ENCODE results near the gene FOXL3.
A peak's percentile ranks its signal among the peaks of the same experiment; 100 is the strongest.

The FOXL3 gene

DNA sequence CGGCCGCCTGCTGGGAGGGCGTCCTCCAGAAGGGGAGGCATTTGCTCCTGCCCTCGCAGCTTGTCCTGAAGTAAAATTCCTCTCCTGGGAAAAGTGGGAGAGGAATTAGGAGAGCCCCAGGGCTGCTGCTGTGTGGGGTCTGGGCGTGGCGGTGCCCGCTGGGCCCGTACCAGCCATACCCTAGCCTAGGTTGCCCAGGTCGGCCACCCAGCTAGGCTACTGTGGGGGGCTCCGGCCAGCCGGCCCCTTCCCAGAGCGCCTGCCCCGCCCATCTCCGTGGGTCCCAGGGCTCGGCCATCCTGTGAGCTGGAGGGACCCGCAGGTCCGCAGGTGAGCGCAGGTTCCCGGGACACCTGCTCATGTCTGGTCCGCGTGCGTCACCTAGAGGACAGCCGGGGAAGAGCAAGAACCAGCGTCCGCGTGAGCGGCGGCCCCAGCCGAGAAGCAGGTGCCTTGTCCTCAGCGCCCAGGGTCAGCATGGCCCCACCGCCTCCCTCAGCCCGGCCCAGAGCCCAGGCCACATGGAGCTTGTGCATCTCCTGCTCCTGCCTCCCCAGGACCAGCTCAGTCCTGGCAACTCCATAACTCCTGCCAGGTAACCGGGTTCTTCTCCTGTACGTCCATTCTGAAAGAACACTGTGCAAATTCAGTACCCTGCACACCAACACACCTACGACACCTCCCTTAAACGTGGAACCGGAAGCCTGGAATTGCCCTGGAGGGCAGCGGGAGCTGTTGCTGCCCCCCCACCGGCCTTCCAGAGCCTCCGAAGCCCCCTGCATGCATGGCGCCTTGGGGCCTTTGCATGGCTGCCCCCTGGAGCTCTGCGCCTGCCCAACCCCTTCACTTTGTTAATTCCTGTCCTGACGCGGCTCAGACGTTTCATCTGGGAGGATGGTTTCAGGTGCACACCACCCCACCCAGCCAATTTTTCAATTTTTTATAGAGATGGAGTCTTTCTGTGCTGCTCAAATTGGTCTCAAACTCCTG, 22.8 kb upstream of the FOXL3 start:
- no peaks in the 10 kb centered on the region for H3K36me3 ChIP-seq
- H3K27ac ChIP-seq = no peak overlapping the region
- DNase-seq = peak; percentile 84
- peaks cover 16% of the 10 kb centered on the region for H3K27me3 ChIP-seq (ENCODE audit: insufficient read depth, low read depth, severe bottlenecking)
- H3K4me3 ChIP-seq (ENCODE audit: low read depth, low read length) = no peak overlapping the region
- peaks cover 12% of the 10 kb centered on the region for H3K9me3 ChIP-seq (ENCODE audit: severe bottlenecking)
- TF ChIP-seq, protein P1, sequence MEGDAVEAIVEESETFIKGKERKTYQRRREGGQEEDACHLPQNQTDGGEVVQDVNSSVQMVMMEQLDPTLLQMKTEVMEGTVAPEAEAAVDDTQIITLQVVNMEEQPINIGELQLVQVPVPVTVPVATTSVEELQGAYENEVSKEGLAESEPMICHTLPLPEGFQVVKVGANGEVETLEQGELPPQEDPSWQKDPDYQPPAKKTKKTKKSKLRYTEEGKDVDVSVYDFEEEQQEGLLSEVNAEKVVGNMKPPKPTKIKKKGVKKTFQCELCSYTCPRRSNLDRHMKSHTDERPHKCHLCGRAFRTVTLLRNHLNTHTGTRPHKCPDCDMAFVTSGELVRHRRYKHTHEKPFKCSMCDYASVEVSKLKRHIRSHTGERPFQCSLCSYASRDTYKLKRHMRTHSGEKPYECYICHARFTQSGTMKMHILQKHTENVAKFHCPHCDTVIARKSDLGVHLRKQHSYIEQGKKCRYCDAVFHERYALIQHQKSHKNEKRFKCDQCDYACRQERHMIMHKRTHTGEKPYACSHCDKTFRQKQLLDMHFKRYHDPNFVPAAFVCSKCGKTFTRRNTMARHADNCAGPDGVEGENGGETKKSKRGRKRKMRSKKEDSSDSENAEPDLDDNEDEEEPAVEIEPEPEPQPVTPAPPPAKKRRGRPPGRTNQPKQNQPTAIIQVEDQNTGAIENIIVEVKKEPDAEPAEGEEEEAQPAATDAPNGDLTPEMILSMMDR (IDR thresholded peaks at IDR 0.05; ENCODE audit: low read depth, low read length) = peak; percentile 98

DNA sequence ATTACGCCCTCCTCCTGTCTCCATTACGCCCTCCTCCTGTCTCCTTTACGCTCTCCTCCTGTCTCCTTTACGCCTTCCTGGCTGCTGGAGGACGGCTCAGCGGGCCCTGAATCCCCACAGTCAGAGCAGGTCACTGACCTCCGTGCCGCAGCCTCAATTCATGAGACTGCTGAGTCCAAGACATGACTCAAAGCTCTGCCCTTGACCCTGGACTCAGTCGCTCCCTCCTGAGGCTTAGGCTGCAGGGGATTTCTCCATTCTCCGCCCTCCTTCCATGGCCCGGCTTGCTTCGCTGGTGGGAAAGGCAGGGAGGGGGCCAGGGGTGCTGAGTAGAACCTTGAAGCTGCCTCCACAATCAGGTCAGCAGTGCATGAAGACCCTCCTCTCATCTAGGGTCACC, 21.0 kb upstream of the FOXL3 start:
- Histone ChIP-seq H3K27ac (no peak overlapping the region), H3K36me3 (no peaks in the 10 kb centered on the region), H3K27me3 (ENCODE audit: insufficient read depth, low read depth, severe bottlenecking) (peaks cover 16% of the 10 kb centered on the region), H3K9me3 (ENCODE audit: severe bottlenecking) (peaks cover 16% of the 10 kb centered on the region), H3K4me3 (ENCODE audit: low read depth, low read length) (no peak overlapping the region)
- no peak for DNase-seq
- TF ChIP-seq, protein P1 (IDR thresholded peaks at IDR 0.05; ENCODE audit: low read depth, low read length) = no peak

DNA sequence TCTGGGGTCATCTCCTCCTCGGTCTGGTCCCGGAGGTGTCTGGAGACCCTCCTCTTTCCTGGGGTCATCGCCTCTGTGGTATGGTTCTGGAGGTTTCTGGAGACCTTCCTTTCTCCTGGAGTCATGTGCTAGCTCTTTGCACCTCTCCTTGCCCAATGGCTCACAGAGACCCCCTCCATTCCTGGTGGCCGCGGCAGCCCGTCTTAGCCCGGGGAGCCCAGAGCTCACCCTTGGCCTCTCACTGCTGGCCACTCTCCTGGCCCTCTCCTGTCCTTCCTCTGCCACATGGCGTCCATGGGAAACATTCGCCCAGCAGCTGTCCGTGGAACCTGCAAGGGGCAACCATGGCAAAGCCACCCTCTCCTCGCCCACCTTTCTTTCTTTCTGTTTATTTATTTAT, 20.2 kb upstream of the FOXL3 start:
- no peaks in the 10 kb centered on the region for H3K36me3 ChIP-seq
- TF ChIP-seq, protein P1 (IDR thresholded peaks at IDR 0.05; ENCODE audit: low read depth, low read length) = no peak
- no peak for DNase-seq

DNA sequence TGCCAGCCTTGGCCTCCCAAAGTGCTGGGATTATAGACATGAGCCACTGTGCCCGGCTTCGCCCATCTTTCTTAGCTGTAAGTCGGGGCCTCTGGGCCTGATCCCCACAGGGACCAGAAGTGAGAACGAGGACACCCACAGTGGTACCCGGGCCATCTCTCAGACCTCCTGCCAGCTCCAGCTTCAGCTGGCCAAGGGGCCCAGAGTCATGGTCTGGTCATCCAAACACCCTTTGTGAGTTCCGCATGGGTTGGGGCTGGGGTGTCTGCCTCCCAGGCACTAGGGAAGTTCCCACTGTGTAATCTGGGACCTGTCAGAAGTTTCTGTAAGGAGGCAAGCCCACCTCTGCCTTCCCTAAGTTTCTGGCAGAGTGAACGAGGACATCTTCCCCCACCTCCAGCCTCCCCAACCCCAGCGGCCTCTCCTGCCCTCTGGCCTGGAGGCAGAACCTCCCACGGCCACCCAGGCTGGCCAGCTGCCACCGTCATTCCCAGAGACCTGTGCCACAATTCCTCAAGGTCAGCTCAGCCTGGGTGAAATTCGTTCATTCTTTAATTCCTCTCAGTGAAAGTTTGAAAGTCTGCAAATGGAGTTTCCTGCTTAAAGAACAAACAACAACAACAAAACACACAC, 19.5 kb upstream of the FOXL3 start:
- H3K4me3 ChIP-seq (ENCODE audit: low read depth, low read length) = no peak overlapping the region
- no peak overlapping the region for H3K27ac ChIP-seq
- peaks cover 16% of the 10 kb centered on the region for H3K27me3 ChIP-seq (ENCODE audit: insufficient read depth, low read depth, severe bottlenecking)
- no peak for DNase-seq
- TF ChIP-seq, protein P1 (IDR thresholded peaks at IDR 0.05; ENCODE audit: low read depth, low read length) = no peak
- no peaks in the 10 kb centered on the region for H3K36me3 ChIP-seq
- H3K9me3 ChIP-seq (ENCODE audit: severe bottlenecking) = peaks cover 16% of the 10 kb centered on the region

More for the DNA sequence above, 20.2 kb upstream of the FOXL3 start:
- Histone ChIP-seq H3K9me3 (ENCODE audit: severe bottlenecking) (peaks cover 15% of the 10 kb centered on the region), H3K4me3 (ENCODE audit: low read depth, low read length) (no peak overlapping the region), H3K27ac (no peak overlapping the region), H3K27me3 (ENCODE audit: insufficient read depth, low read depth, severe bottlenecking) (peaks cover 16% of the 10 kb centered on the region)

DNA sequence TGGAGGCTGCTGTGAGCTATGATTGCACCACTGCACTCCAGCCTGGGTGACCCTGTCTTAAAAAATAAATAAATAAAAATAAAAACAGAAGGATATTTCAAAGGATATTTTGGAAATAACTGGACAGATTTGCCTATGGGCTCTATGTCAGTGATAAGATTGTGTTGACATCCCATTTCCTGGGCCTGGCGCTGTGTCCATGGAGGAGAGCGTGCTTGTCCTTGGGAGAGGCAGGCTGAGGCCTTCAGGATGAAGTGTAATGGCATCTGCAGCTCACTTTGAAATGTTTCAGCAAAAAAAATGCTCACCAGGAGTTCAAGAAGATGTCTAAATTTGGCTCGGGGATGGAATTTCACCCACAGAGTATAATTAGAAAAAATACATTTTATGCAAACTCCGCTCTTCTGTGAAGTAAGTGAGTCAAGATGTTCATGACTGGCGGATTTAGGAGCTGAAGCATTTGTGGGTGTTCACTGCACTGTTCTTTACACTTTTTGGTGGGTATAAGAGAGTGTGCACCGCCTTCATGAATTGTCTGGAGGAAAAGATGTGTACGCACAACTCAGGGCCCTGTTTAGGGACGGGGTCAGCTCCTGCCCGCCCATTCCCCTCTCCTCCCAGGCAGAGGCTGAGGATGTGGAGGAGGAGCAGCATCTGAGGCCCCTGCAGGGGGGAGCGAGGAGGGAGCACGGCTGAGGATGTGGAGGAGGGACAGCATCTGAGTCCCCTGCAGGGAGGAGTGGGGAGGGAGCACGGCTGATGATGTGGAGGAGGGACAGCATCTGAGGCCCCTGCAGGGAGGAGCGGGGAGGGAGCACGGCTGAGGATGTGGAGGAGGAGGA, 18.5 kb upstream of the FOXL3 start:
- no peak for DNase-seq
- no peak overlapping the region for H3K4me3 ChIP-seq (ENCODE audit: low read depth, low read length)
- H3K9me3 ChIP-seq (ENCODE audit: severe bottlenecking) = peaks cover 25% of the 10 kb centered on the region
- no peaks in the 10 kb centered on the region for H3K36me3 ChIP-seq
- no peak overlapping the region for H3K27ac ChIP-seq
- H3K27me3 ChIP-seq (ENCODE audit: insufficient read depth, low read depth, severe bottlenecking) = peaks cover 16% of the 10 kb centered on the region
- TF ChIP-seq, protein P1 (IDR thresholded peaks at IDR 0.05; ENCODE audit: low read depth, low read length) = no peak

Data from WERI-Rb-1 (cell line).